ENCODE measurements around the gene WIPI1. TPM values are rescaled to one million over a fixed set of nuclear protein-coding genes. Genes with fewer than 3 reads are reported as not detected.

Gene WIPI1
- total RNA-seq, 1 donor from 2014 or later, result 79.5 TPM

DNA sequence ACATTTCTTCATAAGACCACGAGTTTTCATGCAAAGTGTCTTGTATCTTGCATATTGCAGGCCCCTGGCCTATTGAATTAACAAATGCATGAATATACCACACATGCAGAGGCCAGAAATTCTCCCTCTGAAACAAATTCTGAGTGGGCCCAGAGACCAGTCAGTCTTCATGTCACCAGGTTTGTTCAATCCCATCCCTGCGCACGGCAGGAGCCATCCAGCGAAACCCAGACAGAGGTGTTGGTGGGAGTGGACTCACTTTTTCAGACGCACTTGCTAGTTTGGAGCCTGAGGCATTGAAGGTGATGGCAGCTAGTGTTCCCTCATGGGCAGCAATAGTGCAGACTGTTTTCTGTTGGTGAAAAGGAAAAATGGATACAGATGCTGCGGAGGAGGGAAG, 21.9 kb downstream of the WIPI1 start:
- H3K36me3 ChIP-seq (ENCODE audit: control insufficient read depth, insufficient read depth, low read length), result peaks cover 22% of the 10 kb centered on the region
- FAIRE-seq, result no peak

DNA sequence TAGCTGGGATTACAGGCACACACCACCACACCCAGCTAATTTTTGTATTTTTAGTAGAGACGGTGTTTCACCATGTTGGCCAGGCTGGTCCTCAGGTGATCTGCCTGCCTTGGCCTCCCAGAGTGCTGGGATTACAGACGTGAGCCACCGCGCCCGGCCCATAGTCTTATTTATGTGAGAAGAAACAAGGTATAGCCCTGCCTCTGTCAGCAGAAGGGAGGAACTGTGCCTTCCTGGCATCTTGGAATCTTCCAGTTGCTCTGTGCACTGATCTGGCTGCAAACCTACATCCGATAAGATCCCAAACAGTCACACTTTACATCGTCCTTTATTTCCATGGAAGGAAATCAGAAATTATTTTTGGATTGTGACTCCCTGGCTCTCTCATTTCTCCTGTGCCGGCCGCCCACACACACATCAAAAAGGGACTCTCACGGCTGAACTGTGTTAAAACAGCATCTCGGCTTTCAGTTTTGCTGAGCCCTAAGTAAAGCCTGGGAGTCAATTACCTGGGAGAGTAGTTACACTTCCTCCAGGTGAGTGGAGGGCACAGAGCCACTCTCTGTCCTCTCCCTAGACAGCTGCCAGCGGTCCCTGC, 23.3 kb downstream of the WIPI1 start:
- H3K36me3 ChIP-seq (ENCODE audit: control insufficient read depth, insufficient read depth, low read length), result peaks cover 25% of the 10 kb centered on the region
- no peak overlapping the region for H3K4me3 ChIP-seq (ENCODE audit: low read depth, low read length)
- H3K27me3 ChIP-seq (ENCODE audit: control insufficient read depth, insufficient read depth, low read length), result no peaks in the 10 kb centered on the region
- DNase-seq (ENCODE audit: low read depth), result no peak
- TF ChIP-seq, protein P1, sequence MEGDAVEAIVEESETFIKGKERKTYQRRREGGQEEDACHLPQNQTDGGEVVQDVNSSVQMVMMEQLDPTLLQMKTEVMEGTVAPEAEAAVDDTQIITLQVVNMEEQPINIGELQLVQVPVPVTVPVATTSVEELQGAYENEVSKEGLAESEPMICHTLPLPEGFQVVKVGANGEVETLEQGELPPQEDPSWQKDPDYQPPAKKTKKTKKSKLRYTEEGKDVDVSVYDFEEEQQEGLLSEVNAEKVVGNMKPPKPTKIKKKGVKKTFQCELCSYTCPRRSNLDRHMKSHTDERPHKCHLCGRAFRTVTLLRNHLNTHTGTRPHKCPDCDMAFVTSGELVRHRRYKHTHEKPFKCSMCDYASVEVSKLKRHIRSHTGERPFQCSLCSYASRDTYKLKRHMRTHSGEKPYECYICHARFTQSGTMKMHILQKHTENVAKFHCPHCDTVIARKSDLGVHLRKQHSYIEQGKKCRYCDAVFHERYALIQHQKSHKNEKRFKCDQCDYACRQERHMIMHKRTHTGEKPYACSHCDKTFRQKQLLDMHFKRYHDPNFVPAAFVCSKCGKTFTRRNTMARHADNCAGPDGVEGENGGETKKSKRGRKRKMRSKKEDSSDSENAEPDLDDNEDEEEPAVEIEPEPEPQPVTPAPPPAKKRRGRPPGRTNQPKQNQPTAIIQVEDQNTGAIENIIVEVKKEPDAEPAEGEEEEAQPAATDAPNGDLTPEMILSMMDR (IDR thresholded peaks at IDR 0.05; ENCODE audit: insufficient read depth, low read length, severe bottlenecking), result no peak
- no peak for FAIRE-seq

More for the DNA sequence above, 21.9 kb downstream of the WIPI1 start:
- Histone ChIP-seq H3K27me3 (ENCODE audit: control insufficient read depth, insufficient read depth, low read length) (no peaks in the 10 kb centered on the region), H3K4me3 (ENCODE audit: low read depth, low read length) (no peak overlapping the region)
- no peak for DNase-seq (ENCODE audit: low read depth)
- TF ChIP-seq, protein P1 (IDR thresholded peaks at IDR 0.05; ENCODE audit: insufficient read depth, low read length, severe bottlenecking), result no peak

DNA sequence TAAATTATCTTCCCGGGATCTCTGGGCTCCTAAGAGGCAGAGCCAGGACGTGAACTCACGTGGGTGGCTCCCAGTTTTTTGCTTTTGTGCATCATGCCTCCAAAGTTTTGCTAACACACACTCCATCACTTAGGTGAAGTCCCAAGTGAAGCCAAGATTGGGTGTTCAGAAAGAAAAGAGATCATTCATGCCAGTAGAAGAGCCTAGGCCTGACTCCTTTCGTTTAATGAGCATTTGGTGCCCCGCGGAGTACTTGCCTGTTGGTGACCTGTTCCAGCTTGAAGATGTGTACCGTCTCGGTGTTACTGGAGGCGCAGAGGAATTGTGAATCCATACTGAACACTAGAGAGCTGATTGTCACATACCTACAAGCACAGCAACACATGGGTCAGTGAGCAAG, 24.1 kb downstream of the WIPI1 start:
- Histone ChIP-seq H3K36me3 (ENCODE audit: control insufficient read depth, insufficient read depth, low read length) (peaks cover 28% of the 10 kb centered on the region), H3K4me3 (ENCODE audit: low read depth, low read length) (no peak overlapping the region), H3K27me3 (ENCODE audit: control insufficient read depth, insufficient read depth, low read length) (no peaks in the 10 kb centered on the region)
- no peak for FAIRE-seq
- no peak for DNase-seq (ENCODE audit: low read depth)
- TF ChIP-seq, protein P1 (IDR thresholded peaks at IDR 0.05; ENCODE audit: insufficient read depth, low read length, severe bottlenecking), result no peak

DNA sequence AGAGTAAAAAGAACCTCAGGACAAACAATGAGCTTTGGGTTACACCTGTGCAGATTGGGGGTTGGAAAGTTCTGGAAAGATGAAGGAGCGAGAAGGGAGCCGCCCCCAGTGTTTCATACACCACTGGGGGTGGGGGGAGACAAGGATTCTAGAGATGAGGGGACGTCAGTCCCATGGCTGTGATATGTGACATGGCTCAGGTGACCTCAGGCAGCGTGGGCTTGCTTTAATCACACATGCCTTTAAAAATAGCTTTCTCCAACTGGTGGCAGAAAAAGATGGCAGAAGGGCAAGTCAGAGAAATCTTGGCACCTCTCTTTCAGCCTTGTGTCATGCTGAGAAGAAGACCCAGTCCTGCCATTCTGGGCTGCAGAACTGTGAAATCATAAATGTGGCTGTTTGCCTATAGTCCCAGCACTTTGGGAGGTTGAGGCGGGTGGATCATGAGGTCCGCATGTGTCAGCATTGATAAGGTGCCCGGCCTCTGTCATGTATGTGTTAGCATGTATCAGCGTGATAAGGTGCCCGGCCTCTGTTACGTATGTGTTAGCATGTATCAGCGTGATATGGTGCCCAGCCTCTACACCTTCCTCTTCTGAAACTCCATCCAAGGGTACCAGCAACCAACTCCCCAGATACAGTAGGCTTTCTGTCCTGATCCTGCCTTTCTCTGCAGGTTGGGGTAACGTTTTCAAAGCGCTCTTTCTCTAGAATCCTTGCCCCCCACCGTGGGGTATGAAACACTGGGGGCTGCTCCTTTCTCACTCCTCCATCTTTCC, 25.0 kb downstream of the WIPI1 start:
- peaks cover 30% of the 10 kb centered on the region for H3K36me3 ChIP-seq (ENCODE audit: control insufficient read depth, insufficient read depth, low read length)
- no peak for DNase-seq (ENCODE audit: low read depth)
- no peak for FAIRE-seq

DNA sequence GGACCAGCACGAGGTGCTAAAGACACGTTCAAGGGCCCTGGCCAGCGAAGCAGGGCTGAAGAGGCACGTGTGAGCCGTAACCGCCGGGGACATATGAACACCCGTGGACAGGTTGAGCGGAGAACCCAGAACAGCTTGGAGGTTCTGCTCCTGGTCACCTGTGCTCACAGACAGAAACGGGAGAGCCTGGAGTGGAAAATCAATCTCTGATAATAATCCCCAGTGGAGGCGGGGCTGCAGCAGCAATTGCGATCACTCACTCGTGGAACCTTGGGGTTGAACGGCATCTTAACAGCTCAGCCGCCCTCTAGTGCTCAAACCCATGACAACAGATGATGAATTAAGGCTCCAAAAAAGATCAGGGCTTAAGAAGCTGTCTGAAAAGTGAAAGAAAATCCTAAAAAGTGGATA, 25.6 kb downstream of the WIPI1 start:
- TF ChIP-seq, protein P1 (IDR thresholded peaks at IDR 0.05; ENCODE audit: insufficient read depth, low read length, severe bottlenecking), result peak; percentile 26
- DNase-seq (ENCODE audit: low read depth) (peak; percentile 7), FAIRE-seq (no peak)
- Histone ChIP-seq H3K27me3 (ENCODE audit: control insufficient read depth, insufficient read depth, low read length) (no peaks in the 10 kb centered on the region), H3K36me3 (ENCODE audit: control insufficient read depth, insufficient read depth, low read length) (peaks cover 30% of the 10 kb centered on the region), H3K4me3 (ENCODE audit: low read depth, low read length) (no peak overlapping the region)

More for the DNA sequence above, 25.0 kb downstream of the WIPI1 start:
- TF ChIP-seq, protein P1 (IDR thresholded peaks at IDR 0.05; ENCODE audit: insufficient read depth, low read length, severe bottlenecking), result no peak
- Histone ChIP-seq H3K27me3 (ENCODE audit: control insufficient read depth, insufficient read depth, low read length) (no peaks in the 10 kb centered on the region), H3K4me3 (ENCODE audit: low read depth, low read length) (no peak overlapping the region)
